IPS-18c (cell line): ENCODE results near the gene GPR45.
"Not testable (repeated sequence)": the region's sequence is repeated elsewhere in the genome, so short reads cannot be mapped to it uniquely, and the experiment has no call there.

ENCODE experiments used
- H3K4me3 ChIP-seq: 2 replicates; pipeline ENCODE4 v1.7.0; 2013; ENCODE audit warnings: low read depth, mild to moderate bottlenecking, low read length, moderate library complexity; ENCODE audit not compliant: insufficient read depth
- H3K9me3 ChIP-seq: one replicate; pipeline ENCODE4 v1.6.1; 2013; ENCODE audit warnings: mild to moderate bottlenecking, low read length, moderate library complexity; ENCODE audit not compliant: control insufficient read depth, insufficient read depth

GPR45 gene

DNA sequence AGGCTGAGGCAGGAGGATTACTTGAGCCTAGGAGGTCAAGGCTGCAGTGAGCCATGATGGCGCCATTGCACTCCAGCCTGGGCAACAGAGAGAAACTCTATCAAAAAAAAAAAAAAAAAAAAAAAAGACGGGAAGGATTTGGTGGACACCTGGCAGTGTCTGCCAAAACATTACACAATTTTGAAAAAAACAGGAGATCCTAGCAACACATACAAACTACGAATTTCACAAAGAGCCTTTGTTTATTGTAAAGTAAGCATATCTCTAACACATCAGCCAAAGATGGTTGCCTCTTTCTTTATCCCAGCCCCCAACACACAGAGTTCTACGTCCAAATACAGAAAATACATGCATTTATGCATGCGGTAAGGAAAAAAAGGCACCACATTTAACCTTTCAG, 7.6 kb downstream of the GPR45 start:
- H3K9me3 ChIP-seq, result no peaks in the 10 kb centered on the region
- H3K4me3 ChIP-seq, result no peak overlapping the region

- Histone ChIP-seq H3K9me3 (no peaks in the 10 kb centered on the region), H3K4me3 (no peak overlapping the region)
Measured at GRCh38 chr2:105249891-105250290, 8.3 kb downstream of the GPR45 start.

DNA sequence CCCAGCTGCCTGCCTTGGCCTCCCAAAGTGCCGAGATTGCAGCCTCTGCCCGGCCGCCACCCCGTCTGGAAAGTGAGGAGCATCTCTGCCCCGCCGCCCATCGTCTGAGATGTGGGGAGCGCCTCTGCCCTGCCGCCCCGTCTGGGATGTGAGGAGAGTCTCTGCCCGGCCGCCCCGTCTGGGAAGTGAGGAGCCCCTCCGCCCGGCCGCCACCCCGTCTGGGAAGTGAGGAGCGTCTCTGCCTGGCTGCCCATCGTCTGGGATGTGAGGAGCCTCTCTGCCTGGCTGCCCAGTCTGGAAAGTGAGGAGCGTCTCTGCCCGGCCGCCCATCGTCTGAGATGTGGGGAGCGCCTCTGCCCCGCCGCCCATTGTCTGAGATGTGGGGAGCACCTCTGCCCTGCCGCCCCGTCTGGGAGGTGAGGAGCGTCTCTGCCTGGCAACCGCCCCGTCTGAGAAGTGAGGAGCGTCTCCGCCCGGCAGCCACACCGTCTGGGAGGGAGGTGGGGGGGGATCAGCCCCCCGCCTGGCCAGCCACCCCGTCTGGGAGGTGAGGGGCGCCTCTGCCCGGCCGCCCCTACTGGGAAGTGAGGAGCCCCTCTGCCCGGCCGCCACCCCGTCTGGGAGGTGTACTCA, 9.6 kb downstream of the GPR45 start:
- H3K9me3 ChIP-seq, H3K4me3 ChIP-seq: not testable (repeated sequence)

GRCh38 chr2:105252271-105252670, 10.7 kb downstream of the GPR45 start:
- Histone ChIP-seq H3K4me3 (no peak overlapping the region), H3K9me3 (no peaks in the 10 kb centered on the region)

DNA sequence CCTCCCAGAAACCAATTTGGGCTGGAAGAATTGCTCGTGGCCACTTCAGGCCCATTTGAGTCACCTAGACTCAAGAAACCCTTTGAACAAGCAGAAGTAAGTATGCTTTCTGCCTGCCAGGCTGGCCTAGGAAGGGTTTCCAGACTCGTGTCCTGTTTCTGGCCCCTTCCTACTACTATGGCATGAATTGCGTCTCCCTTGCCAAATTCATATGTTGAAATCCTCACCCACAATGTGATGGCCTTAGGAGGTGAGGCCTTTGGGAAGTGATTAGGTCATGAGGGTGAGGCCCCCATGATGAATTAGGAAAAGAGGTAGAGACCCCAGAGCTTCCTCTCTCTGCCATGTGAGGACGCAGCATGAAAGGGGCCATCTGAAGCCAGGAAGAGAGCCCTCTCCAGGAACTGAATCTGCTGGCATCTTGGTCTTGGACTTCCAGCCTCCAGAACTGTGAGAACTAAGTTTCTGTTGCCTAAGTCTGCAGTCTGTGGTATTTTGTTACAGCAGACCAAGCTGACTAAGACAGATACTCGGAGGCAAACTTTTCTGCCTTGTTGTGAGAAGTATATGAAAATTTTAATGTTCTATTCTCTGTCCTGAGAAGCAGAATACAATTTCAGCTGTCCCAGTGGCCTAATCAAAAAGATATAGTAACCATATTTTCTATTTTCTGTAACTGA, 13.1 kb downstream of the GPR45 start:
- H3K9me3 ChIP-seq, result no peaks in the 10 kb centered on the region
- no peak overlapping the region for H3K4me3 ChIP-seq

GRCh38 chr2:105255979-105256378, 14.4 kb downstream of the GPR45 start:
- Histone ChIP-seq H3K4me3 (no peak overlapping the region), H3K9me3 (no peaks in the 10 kb centered on the region)

- Histone ChIP-seq H3K4me3 (no peak overlapping the region), H3K9me3 (no peaks in the 10 kb centered on the region)
Measured at GRCh38 chr2:105256431-105257047, 15.0 kb downstream of the GPR45 start.

DNA sequence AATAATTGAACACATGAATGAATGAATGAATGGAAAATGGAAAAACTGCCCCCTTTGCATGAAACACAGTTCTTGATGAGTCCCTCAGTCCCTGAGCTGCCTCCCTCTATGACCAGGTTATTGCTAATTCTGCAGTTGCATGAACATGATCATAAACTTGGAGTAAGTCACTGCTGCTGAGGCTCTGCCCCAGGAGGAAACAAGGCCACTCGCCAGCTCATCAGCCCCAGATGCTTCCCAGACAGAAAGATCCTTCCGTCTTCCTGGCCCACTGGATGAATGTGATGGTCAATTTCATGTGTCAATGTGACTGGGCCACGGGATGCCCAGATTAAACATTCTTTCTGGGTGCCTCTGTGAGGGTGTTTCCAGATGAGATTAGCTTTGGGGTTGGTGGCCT, 16.4 kb downstream of the GPR45 start:
- Histone ChIP-seq H3K9me3 (no peaks in the 10 kb centered on the region), H3K4me3 (no peak overlapping the region)

- Histone ChIP-seq H3K9me3 (no peaks in the 10 kb centered on the region), H3K4me3 (no peak overlapping the region)
Measured at GRCh38 chr2:105258835-105259350, 17.4 kb downstream of the GPR45 start.

DNA sequence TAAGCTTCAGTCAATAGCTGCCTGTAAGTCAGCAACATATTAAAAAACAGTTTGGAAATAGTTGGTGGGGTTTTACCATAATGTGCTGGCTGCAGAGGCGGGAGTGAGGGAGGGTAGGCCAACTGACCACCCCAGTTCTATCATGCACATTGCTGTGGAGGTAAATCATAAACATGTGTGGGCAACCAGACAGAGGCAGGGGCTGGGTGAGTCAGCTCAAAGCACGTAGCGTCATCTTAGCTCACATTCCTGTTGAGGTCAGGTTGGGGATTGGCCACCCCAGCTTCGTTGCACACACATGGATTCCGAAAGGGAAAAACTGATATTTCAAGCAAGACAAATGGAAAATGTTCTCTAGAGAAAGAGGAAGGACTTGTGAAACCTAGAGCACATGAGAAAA, 19.5 kb downstream of the GPR45 start:
- no peaks in the 10 kb centered on the region for H3K9me3 ChIP-seq
- H3K4me3 ChIP-seq, result no peak overlapping the region

- Histone ChIP-seq H3K9me3 (no peaks in the 10 kb centered on the region), H3K4me3 (no peak overlapping the region)
Measured at GRCh38 chr2:105262651-105263091, 21.1 kb downstream of the GPR45 start.

- Histone ChIP-seq H3K4me3 (no peak overlapping the region), H3K9me3 (no peaks in the 10 kb centered on the region)
Measured at GRCh38 chr2:105269426-105269825, 27.9 kb downstream of the GPR45 start.

- Histone ChIP-seq H3K9me3 (no peaks in the 10 kb centered on the region), H3K4me3 (no peak overlapping the region)
Measured at GRCh38 chr2:105271393-105272045, 30.0 kb downstream of the GPR45 start.

DNA sequence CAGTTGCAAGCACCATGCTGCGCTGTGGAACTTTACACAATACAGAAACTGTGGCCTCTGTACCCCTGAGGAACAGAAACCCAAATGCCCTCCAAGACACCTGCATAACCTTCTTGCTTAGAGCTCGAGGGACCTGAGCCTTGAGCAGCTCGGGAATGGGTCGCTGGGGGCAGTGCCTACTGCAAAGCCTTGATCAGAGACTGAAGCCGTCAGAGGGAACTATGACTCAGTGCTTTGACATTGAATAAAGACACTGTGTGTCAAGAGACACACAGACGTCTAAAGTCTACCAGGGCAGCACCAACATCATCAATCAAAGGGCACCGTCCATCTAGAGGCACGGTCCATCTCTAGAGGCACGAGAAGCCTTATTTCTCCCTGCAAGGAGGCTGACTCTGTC, 30.6 kb downstream of the GPR45 start:
- H3K4me3 ChIP-seq, result no peak overlapping the region

GRCh38 chr2:105274046-105274445, 32.5 kb downstream of the GPR45 start:
- H3K9me3 ChIP-seq, result no peaks in the 10 kb centered on the region
- no peak overlapping the region for H3K4me3 ChIP-seq

More for the DNA sequence above, 30.6 kb downstream of the GPR45 start:
- H3K9me3 ChIP-seq, result no peaks in the 10 kb centered on the region

DNA sequence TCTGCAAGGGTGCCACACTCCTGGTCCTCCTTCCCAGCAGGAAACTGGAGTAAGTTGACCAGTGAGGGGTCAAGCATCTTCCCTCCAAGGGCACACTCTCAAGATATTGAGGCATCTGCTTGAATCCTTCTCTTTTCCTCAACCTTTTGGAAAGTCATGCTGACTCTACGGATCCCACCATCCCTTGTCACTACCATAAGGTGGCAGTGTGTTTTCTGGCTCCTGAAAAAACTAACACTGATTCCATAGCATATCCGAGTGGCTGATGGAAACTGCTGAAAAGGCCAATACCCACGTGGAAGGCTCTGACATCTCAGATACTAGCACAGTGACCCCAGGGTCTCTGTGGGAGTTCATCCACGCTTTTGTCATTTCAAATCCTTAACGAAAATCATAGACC, 37.1 kb downstream of the GPR45 start:
- H3K9me3 ChIP-seq, result no peaks in the 10 kb centered on the region
- no peak overlapping the region for H3K4me3 ChIP-seq

GRCh38 chr2:105279126-105279525, 37.6 kb downstream of the GPR45 start:
- Histone ChIP-seq H3K4me3 (no peak overlapping the region), H3K9me3 (no peaks in the 10 kb centered on the region)

- H3K9me3 ChIP-seq, result no peaks in the 10 kb centered on the region
Measured at GRCh38 chr2:105280281-105280680, 38.7 kb downstream of the GPR45 start.

More at GRCh38 chr2:105280281-105280680, 38.7 kb downstream of the GPR45 start:
- H3K4me3 ChIP-seq, result no peak overlapping the region
